Panc1 (cell line): ENCODE measurements around the gene SLIT3.

ENCODE experiments used
- POLR2AphosphoS5 ChIP-seq: IDR thresholded peaks from 2 replicates; pipeline ENCODE4 v1.6.1; 2012; ENCODE audit warnings: mild to moderate bottlenecking, low read depth, low read length, moderate library complexity
- TF ChIP-seq, protein P1 (sequence below): fragments of 450-650 bp; IDR thresholded peaks from 2 replicates; pipeline ENCODE4 v1.5.1; 2017; ENCODE audit warnings: mild to moderate bottlenecking

- no peak for TF ChIP-seq POLR2AphosphoS5
- TF ChIP-seq, protein P1, sequence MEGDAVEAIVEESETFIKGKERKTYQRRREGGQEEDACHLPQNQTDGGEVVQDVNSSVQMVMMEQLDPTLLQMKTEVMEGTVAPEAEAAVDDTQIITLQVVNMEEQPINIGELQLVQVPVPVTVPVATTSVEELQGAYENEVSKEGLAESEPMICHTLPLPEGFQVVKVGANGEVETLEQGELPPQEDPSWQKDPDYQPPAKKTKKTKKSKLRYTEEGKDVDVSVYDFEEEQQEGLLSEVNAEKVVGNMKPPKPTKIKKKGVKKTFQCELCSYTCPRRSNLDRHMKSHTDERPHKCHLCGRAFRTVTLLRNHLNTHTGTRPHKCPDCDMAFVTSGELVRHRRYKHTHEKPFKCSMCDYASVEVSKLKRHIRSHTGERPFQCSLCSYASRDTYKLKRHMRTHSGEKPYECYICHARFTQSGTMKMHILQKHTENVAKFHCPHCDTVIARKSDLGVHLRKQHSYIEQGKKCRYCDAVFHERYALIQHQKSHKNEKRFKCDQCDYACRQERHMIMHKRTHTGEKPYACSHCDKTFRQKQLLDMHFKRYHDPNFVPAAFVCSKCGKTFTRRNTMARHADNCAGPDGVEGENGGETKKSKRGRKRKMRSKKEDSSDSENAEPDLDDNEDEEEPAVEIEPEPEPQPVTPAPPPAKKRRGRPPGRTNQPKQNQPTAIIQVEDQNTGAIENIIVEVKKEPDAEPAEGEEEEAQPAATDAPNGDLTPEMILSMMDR: no peak
Observed at GRCh38 chr5:168624850-168625364, 676.0 kb downstream of the SLIT3 start.
